ENCODE data around the gene SEC63. TPM values are rescaled to one million over a fixed set of nuclear protein-coding genes. Genes with fewer than 3 reads are reported as not detected.

SEC63 gene
- total and polyA plus RNA-seq, 2 of the 4 experiments (the other 2 are of a cell fraction) = 8.6 to 22.4 TPM

DNA sequence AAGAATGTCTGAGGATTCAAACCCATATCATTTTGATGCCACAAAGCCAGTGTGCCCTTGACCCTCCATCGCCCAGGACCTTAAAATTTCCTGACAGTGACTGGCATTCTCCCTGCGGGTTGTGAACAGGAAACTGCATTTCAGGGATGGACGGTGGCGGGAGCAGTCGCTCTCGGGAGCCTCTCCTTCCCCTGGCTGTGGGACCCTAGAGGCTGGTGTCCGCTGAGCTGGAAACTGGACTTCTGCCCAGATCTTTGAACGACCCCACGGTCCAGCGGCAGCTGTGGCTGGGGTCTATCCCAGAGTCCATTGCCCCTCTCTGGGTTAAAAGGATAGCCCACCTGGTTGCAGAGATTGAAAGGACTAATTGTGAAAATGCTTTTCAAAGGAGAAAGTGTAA, 1.4 kb upstream of the SEC63 start:
- dilution Hi-C loops (cut with HindIII; ENCODE audit: low sequenced_read_pairs, unreplicated experiment) (no loop called here), intact Hi-C loops (cut with micrococcal nuclease) (loop anchor here (10.0 kb wide), 1 partner anchor 285 kb away; no protein-coding TSS in a partner anchor), in situ Hi-C loops (cut with MboI; ENCODE audit: low sequenced_read_pairs) (no loop called here)
- no peaks in the 10 kb centered on the region for H3K9me3 ChIP-seq (ENCODE audit: control insufficient read depth, insufficient read depth, low read length)
- no peak overlapping the region for H3K14ac ChIP-seq (replicated peaks; ENCODE audit: low read depth, low read length)
- no peak overlapping the region for H2AFZ ChIP-seq (replicated peaks; ENCODE audit: low read length, poor library complexity)
- no peak overlapping the region for H2AK9ac ChIP-seq (replicated peaks; ENCODE audit: low read depth, low read length, poor library complexity)
- peaks cover 0 to 14% of the 10 kb centered on the region in 2 experiments; a peak in 1 of 4 replicates for H3K79me1 ChIP-seq (ENCODE audit: low read depth in 1 of 2, low read length in 2 of 2)
- H2BK20ac ChIP-seq (ENCODE audit: low read depth, low read length) = no peak overlapping the region
- no peak overlapping the region for H2BK15ac ChIP-seq (ENCODE audit: low read depth, low read length)
- TF ChIP-seq MAZ (IDR thresholded peaks at IDR 0.05; ENCODE audit: borderline replicate concordance, low read depth, low read length) = no peak
- TF ChIP-seq, protein P1, sequence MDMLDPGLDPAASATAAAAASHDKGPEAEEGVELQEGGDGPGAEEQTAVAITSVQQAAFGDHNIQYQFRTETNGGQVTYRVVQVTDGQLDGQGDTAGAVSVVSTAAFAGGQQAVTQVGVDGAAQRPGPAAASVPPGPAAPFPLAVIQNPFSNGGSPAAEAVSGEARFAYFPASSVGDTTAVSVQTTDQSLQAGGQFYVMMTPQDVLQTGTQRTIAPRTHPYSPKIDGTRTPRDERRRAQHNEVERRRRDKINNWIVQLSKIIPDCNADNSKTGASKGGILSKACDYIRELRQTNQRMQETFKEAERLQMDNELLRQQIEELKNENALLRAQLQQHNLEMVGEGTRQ (IDR thresholded peaks at IDR 0.05; ENCODE audit: low read depth, low read length) = no peak
- TF ChIP-seq MXI1 (IDR thresholded peaks at IDR 0.05; ENCODE audit: borderline replicate concordance, low read depth, low read length) = no peak
- TF ChIP-seq SMC3 (IDR thresholded peaks at IDR 0.05; ENCODE audit: low read depth, low read length) = no peak
- no peak for TF ChIP-seq RAD21 (IDR thresholded peaks at IDR 0.05; ENCODE audit: low read length)
- no peak for TF ChIP-seq RCOR1 (IDR thresholded peaks at IDR 0.05; ENCODE audit: insufficient replicate concordance, low read length)
- TF ChIP-seq CEBPB (IDR thresholded peaks at IDR 0.05; ENCODE audit: low read depth, low read length) = no peak
- no peak for TF ChIP-seq BHLHE40 (IDR thresholded peaks at IDR 0.05; ENCODE audit: low read depth, low read length)
- TF ChIP-seq RFX5 (IDR thresholded peaks at IDR 0.05; ENCODE audit: low read depth, low read length) = no peak
- TF ChIP-seq, protein P2, sequence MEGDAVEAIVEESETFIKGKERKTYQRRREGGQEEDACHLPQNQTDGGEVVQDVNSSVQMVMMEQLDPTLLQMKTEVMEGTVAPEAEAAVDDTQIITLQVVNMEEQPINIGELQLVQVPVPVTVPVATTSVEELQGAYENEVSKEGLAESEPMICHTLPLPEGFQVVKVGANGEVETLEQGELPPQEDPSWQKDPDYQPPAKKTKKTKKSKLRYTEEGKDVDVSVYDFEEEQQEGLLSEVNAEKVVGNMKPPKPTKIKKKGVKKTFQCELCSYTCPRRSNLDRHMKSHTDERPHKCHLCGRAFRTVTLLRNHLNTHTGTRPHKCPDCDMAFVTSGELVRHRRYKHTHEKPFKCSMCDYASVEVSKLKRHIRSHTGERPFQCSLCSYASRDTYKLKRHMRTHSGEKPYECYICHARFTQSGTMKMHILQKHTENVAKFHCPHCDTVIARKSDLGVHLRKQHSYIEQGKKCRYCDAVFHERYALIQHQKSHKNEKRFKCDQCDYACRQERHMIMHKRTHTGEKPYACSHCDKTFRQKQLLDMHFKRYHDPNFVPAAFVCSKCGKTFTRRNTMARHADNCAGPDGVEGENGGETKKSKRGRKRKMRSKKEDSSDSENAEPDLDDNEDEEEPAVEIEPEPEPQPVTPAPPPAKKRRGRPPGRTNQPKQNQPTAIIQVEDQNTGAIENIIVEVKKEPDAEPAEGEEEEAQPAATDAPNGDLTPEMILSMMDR (conservative IDR thresholded peaks at IDR 0.05; ENCODE audit: low read depth, low read length) = no peak
- TF ChIP-seq NFE2L2 (IDR thresholded peaks at IDR 0.05; ENCODE audit: low read depth, low read length) = no peak
- TF ChIP-seq FOS (IDR thresholded peaks at IDR 0.05; ENCODE audit: low read depth, low read length) = no peak
- TF ChIP-seq MAFK (IDR thresholded peaks at IDR 0.05; ENCODE audit: low read depth, low read length) = no peak
- TF ChIP-seq, protein P3, sequence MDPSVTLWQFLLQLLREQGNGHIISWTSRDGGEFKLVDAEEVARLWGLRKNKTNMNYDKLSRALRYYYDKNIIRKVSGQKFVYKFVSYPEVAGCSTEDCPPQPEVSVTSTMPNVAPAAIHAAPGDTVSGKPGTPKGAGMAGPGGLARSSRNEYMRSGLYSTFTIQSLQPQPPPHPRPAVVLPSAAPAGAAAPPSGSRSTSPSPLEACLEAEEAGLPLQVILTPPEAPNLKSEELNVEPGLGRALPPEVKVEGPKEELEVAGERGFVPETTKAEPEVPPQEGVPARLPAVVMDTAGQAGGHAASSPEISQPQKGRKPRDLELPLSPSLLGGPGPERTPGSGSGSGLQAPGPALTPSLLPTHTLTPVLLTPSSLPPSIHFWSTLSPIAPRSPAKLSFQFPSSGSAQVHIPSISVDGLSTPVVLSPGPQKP (IDR thresholded peaks at IDR 0.05; ENCODE audit: borderline replicate concordance, low read depth, low read length) = no peak
- H3K23ac ChIP-seq (ENCODE audit: low read depth, low read length) = no peak overlapping the region
- H4K5ac ChIP-seq (ENCODE audit: low read depth, low read length) = no peak overlapping the region
- H3K36me3 ChIP-seq (ENCODE audit: control insufficient read depth, insufficient read depth, low read length) = peaks cover 3% of the 10 kb centered on the region; the same call in 1 of the 2 replicates
- no TSS peak for BruUV-seq (replicated peaks)
- POLR2A ChIA-PET (ENCODE audit: unreplicated experiment) = no interaction called here
- CTCF ChIA-PET = no interaction called here
- DNase-seq (no peak), ATAC-seq (ENCODE audit: low read depth) (no peak)
- H3K9me1 ChIP-seq (ENCODE audit: insufficient read depth, low read length) = peaks cover 3% of the 10 kb centered on the region; the same call in 1 of the 2 replicates
- no peak overlapping the region for H3K56ac ChIP-seq (ENCODE audit: extremely low read depth, insufficient read depth, low read length)
- H3K4ac ChIP-seq (ENCODE audit: low read depth, low read length) = no peak overlapping the region
- no peak overlapping the region for H2BK5ac ChIP-seq (ENCODE audit: low read depth, low read length, poor library complexity, severe bottlenecking)
- no peak overlapping the region for H2AK5ac ChIP-seq (ENCODE audit: low read depth, low read length)
- H3K27ac ChIP-seq (ENCODE audit: insufficient read depth, low read length) = no peak overlapping the region
- no peak overlapping the region for H3K4me3 ChIP-seq (ENCODE audit: insufficient read depth, low read depth, low read length)
- no peak overlapping the region for H4K91ac ChIP-seq (ENCODE audit: insufficient read depth, low read depth, low read length)
- no peaks in the 10 kb centered on the region for H3K27me3 ChIP-seq (ENCODE audit: control insufficient read depth, insufficient read depth, low read length)
- H3K9ac ChIP-seq (ENCODE audit: low read depth, low read length) = no peak overlapping the region
- no CpG with 5 or more reads among the region's 10 CpGs for WGBS, 2 experiments (ENCODE audit: extremely low coverage in 2 of 2, insufficient read length in 1 of 2)
- H3K4me2 ChIP-seq (ENCODE audit: low read depth, low read length) = no peak overlapping the region
- peaks cover 2% of the 10 kb centered on the region; the same call in 1 of the 2 replicates for H3K4me1 ChIP-seq (ENCODE audit: control insufficient read depth, insufficient read depth, low read length)
- no peak overlapping the region for H2BK120ac ChIP-seq (ENCODE audit: low read depth, low read length)
- no peak overlapping the region for H4K8ac ChIP-seq (ENCODE audit: low read depth in 2 of 2, low read length in 2 of 2)
- peaks cover 16% of the 10 kb centered on the region for H4K20me1 ChIP-seq (ENCODE audit: insufficient read depth, low read length)
- H3K18ac ChIP-seq (ENCODE audit: low read depth, low read length) = no peak overlapping the region
